Activated T-helper 2 cell treated with anti-CD3 and anti-CD28 coated beads, Interferon-gamma antibody, Interleukin-2, Interleukin-4, amounts not matched to agents 10 μg/mL and 5 μg/mL and 100 μg/mL, durations not matched to agents 14 hours and 24 hours and 36 hours (primary cell): ENCODE results near the gene UTP14C. TPM values are rescaled to one million over a fixed set of nuclear protein-coding genes. Genes with fewer than 3 reads are reported as not detected.

ENCODE experiments used
- total RNA-seq: library from RNA; stranded (reverse); gene quantifications from 2 replicates; pipeline ENCODE4 v1.2.3, GENCODE V29; 2022

UTP14C gene
- total RNA-seq, 1 donor from 2014 or later: 11.0 TPM

Other genes starting within 250 kb of the UTP14C start
- gene DHRS12, start 220.5 kb upstream of the UTP14C start, total RNA-seq: 2.2 and 3.1 TPM in 2 replicates
- gene TMEM272, start 179.5 kb upstream of the UTP14C start, total RNA-seq: 0.18 TPM in 1 of 2 replicates, not detected in the other
- not detected in 2 replicates for gene CCDC70, start 162.7 kb upstream of the UTP14C start, total RNA-seq
- gene ATP7B, start 13.2 kb upstream of the UTP14C start, total RNA-seq: 0.91 and 1.6 TPM in 2 replicates
- 21.5 and 21.9 TPM in 2 replicates for gene ALG11, start 12.3 kb upstream of the UTP14C start, total RNA-seq
- not detected in 2 replicates for gene NEK5, start 104.4 kb downstream of the UTP14C start, total RNA-seq
- 9.4 and 10.0 TPM in 2 replicates for gene NEK3, start 134.9 kb downstream of the UTP14C start, total RNA-seq